ENCODE data around the gene FAHD2A.
A peak's percentile ranks its signal among the peaks of the same experiment; 100 is the strongest.

The FAHD2A gene

DNA sequence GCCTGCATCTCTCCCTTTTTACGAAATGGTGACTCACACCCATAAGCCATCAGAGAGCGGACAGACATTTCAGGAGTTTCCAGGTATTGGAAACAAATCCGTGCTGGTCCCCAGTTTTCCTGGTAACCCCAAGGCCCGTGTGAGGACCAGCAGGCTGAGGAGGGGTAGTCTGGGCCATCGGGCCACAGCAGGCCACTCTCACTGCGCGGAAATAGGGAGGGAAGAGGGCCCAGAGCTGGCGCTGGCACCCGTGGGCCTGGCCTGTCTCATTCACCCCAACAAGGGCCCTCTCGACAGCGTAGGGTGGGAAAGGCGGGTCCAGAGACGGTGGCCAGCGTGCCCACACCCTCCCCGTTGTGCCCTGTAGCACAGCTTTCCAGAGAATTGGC, 13.7 kb upstream of the FAHD2A start:
- H3K27me3 ChIP-seq (ENCODE audit: insufficient read depth, low read length, poor library complexity, severe bottlenecking): no peaks in the 10 kb centered on the region
- no peaks in the 10 kb centered on the region for H3F3A ChIP-seq (ENCODE audit: low read depth)
- no peaks in the 10 kb centered on the region for H3K79me2 ChIP-seq (ENCODE audit: insufficient read depth, low read length)
- H3K9ac ChIP-seq (ENCODE audit: low read depth, low read length, poor library complexity, severe bottlenecking): no peak overlapping the region
- H3K36me3 ChIP-seq (ENCODE audit: insufficient read depth, low read length): no peaks in the 10 kb centered on the region
- H4K20me1 ChIP-seq (ENCODE audit: insufficient read depth, low read length, poor library complexity, severe bottlenecking): no peaks in the 10 kb centered on the region
- no peaks in the 10 kb centered on the region for H3K4me1 ChIP-seq (ENCODE audit: insufficient read depth, low read length, poor library complexity, severe bottlenecking)
- peak overlapping the region; percentile 83 for H2AFZ ChIP-seq (ENCODE audit: low read length)
- no peak for TF ChIP-seq EZH2phosphoT487 (IDR thresholded peaks at IDR 0.05; ENCODE audit: borderline replicate concordance)
- TF ChIP-seq, protein P1, sequence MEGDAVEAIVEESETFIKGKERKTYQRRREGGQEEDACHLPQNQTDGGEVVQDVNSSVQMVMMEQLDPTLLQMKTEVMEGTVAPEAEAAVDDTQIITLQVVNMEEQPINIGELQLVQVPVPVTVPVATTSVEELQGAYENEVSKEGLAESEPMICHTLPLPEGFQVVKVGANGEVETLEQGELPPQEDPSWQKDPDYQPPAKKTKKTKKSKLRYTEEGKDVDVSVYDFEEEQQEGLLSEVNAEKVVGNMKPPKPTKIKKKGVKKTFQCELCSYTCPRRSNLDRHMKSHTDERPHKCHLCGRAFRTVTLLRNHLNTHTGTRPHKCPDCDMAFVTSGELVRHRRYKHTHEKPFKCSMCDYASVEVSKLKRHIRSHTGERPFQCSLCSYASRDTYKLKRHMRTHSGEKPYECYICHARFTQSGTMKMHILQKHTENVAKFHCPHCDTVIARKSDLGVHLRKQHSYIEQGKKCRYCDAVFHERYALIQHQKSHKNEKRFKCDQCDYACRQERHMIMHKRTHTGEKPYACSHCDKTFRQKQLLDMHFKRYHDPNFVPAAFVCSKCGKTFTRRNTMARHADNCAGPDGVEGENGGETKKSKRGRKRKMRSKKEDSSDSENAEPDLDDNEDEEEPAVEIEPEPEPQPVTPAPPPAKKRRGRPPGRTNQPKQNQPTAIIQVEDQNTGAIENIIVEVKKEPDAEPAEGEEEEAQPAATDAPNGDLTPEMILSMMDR (conservative IDR thresholded peaks at IDR 0.05; ENCODE audit: low read length): no peak
- no peaks in the 10 kb centered on the region for H3K9me2 ChIP-seq (replicated peaks; ENCODE audit: low read depth, low read length)
- H3K9me3 ChIP-seq (ENCODE audit: insufficient read depth, low read depth, low read length): no peaks in the 10 kb centered on the region
- no peak overlapping the region for H3K4me2 ChIP-seq (ENCODE audit: low read depth, low read length, poor library complexity, severe bottlenecking)
- no peak overlapping the region for H3K4me3 ChIP-seq (ENCODE audit: low read length, poor library complexity, severe bottlenecking)

DNA sequence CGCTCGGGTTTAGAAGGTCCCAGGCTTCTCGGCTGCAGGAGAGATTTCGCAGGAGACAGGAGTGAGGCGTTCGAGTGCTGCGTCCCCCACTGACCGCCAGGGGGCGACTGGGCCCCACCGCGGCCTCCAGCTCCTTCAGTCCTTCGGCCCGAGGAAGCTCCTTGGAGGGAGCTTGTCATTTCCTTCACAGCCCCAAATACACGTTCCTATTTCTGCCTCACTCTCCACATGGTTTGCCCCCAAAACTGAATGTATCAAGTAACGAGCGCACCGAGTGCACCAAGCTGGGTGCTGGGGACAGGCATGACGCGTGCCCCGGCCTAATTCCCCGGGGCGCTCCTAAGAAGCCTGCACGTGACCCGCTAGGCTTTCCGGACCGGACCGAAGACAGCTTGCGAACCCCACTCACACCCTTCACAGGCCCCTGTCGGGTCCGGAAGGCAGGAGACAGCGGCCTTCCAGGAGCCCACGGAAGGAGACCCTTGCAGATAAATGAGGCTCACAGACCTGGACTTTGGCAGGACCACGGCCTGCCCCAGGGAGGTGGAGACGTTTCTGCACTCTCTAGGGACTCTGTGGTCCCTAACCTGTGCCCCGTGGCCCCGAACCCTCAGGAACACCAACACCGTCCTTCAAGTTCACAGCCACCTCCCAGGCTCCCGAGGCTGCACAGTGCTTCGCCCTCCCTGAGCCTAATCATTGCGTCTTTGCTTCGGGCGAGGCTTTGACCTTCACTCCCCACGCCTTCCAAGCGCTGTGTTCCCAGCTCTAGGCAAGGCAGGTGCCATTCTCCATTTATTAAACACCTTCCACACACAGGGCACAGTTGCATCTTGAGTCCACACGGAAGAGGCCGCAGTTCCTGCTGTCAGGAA, 13.0 kb upstream of the FAHD2A start:
- no peak overlapping the region for H3K4me2 ChIP-seq (ENCODE audit: low read depth, low read length, poor library complexity, severe bottlenecking)
- no peak overlapping the region for H3K4me3 ChIP-seq (ENCODE audit: low read length, poor library complexity, severe bottlenecking)
- H3K9me2 ChIP-seq (replicated peaks; ENCODE audit: low read depth, low read length): no peaks in the 10 kb centered on the region
- peak overlapping the region; percentile 83 for H2AFZ ChIP-seq (ENCODE audit: low read length)
- no peaks in the 10 kb centered on the region for H3K36me3 ChIP-seq (ENCODE audit: insufficient read depth, low read length)
- H3K9ac ChIP-seq (ENCODE audit: low read depth, low read length, poor library complexity, severe bottlenecking): no peak overlapping the region
- no peaks in the 10 kb centered on the region for H3K79me2 ChIP-seq (ENCODE audit: insufficient read depth, low read length)
- TF ChIP-seq EZH2phosphoT487 (IDR thresholded peaks at IDR 0.05; ENCODE audit: borderline replicate concordance): no peak
- TF ChIP-seq, protein P1 (conservative IDR thresholded peaks at IDR 0.05; ENCODE audit: low read length): peak; percentile 90
- H3K27me3 ChIP-seq (ENCODE audit: insufficient read depth, low read length, poor library complexity, severe bottlenecking): no peaks in the 10 kb centered on the region
- H3K4me1 ChIP-seq (ENCODE audit: insufficient read depth, low read length, poor library complexity, severe bottlenecking): no peaks in the 10 kb centered on the region
- H4K20me1 ChIP-seq (ENCODE audit: insufficient read depth, low read length, poor library complexity, severe bottlenecking): no peaks in the 10 kb centered on the region
- no peaks in the 10 kb centered on the region for H3F3A ChIP-seq (ENCODE audit: low read depth)
- no peaks in the 10 kb centered on the region for H3K9me3 ChIP-seq (ENCODE audit: insufficient read depth, low read depth, low read length)

DNA sequence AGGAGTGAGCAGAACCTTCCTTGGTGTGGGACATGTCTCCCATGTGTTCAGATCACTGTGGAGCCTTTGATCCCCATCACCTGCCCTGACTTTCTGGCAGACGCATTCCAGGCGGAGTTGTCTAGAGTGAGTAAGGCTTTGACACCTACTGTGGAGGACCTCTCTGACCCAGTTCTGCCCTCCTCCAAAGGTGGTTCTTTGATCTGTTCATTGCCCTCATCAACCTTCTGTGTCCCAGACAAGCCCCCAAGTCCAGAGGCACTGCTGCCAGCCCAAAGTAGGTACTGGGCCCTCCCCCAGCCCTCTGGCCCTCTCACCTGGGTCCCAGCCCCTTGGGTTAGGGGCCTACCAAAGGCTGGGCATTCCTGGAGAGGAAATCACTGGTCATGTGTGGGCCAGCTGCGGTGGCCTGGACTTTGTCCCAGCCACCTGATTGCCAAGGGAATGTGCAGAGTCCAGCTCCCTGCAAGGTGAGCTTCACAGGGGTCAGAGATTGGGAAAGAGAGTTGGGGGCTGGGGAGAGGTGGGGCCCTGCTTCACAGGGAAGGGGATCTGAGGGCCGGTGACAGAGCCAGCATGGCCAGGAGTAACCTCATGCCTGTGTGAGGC, 12.1 kb upstream of the FAHD2A start:
- no peaks in the 10 kb centered on the region for H3K9me3 ChIP-seq (ENCODE audit: insufficient read depth, low read depth, low read length)
- no peak for TF ChIP-seq EZH2phosphoT487 (IDR thresholded peaks at IDR 0.05; ENCODE audit: borderline replicate concordance)
- TF ChIP-seq, protein P1 (conservative IDR thresholded peaks at IDR 0.05; ENCODE audit: low read length): no peak

More for the DNA sequence above, 12.1 kb upstream of the FAHD2A start:
- H2AFZ ChIP-seq (ENCODE audit: low read length): no peak overlapping the region
- no peaks in the 10 kb centered on the region for H4K20me1 ChIP-seq (ENCODE audit: insufficient read depth, low read length, poor library complexity, severe bottlenecking)
- H3K9ac ChIP-seq (ENCODE audit: low read depth, low read length, poor library complexity, severe bottlenecking): no peak overlapping the region
- no peaks in the 10 kb centered on the region for H3K4me1 ChIP-seq (ENCODE audit: insufficient read depth, low read length, poor library complexity, severe bottlenecking)
- H3K27me3 ChIP-seq (ENCODE audit: insufficient read depth, low read length, poor library complexity, severe bottlenecking): no peaks in the 10 kb centered on the region
- no peaks in the 10 kb centered on the region for H3K36me3 ChIP-seq (ENCODE audit: insufficient read depth, low read length)
- no peak overlapping the region for H3K4me2 ChIP-seq (ENCODE audit: low read depth, low read length, poor library complexity, severe bottlenecking)
- H3K4me3 ChIP-seq (ENCODE audit: low read length, poor library complexity, severe bottlenecking): no peak overlapping the region
- no peaks in the 10 kb centered on the region for H3K9me2 ChIP-seq (replicated peaks; ENCODE audit: low read depth, low read length)
- H3F3A ChIP-seq (ENCODE audit: low read depth): no peaks in the 10 kb centered on the region
- no peaks in the 10 kb centered on the region for H3K79me2 ChIP-seq (ENCODE audit: insufficient read depth, low read length)

All from Loucy (cell line).